ENCODE results near the gene HLA-C.
"Not testable (repeated sequence)": the region's sequence is repeated elsewhere in the genome, so short reads cannot be mapped to it uniquely, and the experiment has no call there.

The HLA-C gene

GRCh38 chr6:31294056-31294455 is 22.2 kb upstream of the HLA-C start:
- H3K27me3 ChIP-seq (ENCODE audit: control insufficient read depth, insufficient read depth, low read length): no peaks in the 10 kb centered on the region
- no peak overlapping the region for H3K27ac ChIP-seq (ENCODE audit: low read depth, low read length)
- H3K4me3 ChIP-seq (ENCODE audit: low read length): no peak overlapping the region
- no peaks in the 10 kb centered on the region for H3K4me1 ChIP-seq (ENCODE audit: control insufficient read depth, insufficient read depth, low read length)
- no peaks in the 10 kb centered on the region for H3K36me3 ChIP-seq (ENCODE audit: control insufficient read depth, insufficient read depth, low read length)
- no peak overlapping the region for H3K9ac ChIP-seq (ENCODE audit: low read length)

GRCh38 chr6:31293343-31293742 is 21.5 kb upstream of the HLA-C start:
- H3K4me3 ChIP-seq (ENCODE audit: low read length): no peak overlapping the region
- H3K4me1 ChIP-seq (ENCODE audit: control insufficient read depth, insufficient read depth, low read length): no peaks in the 10 kb centered on the region
- H3K27me3 ChIP-seq (ENCODE audit: control insufficient read depth, insufficient read depth, low read length): no peaks in the 10 kb centered on the region
- H3K27ac ChIP-seq (ENCODE audit: low read depth, low read length): no peak overlapping the region
- no peaks in the 10 kb centered on the region for H3K36me3 ChIP-seq (ENCODE audit: control insufficient read depth, insufficient read depth, low read length)
- H3K9ac ChIP-seq (ENCODE audit: low read length): no peak overlapping the region

GRCh38 chr6:31289788-31290187 is 17.9 kb upstream of the HLA-C start:
- Histone ChIP-seq H3K4me3 (ENCODE audit: low read length) (no peak overlapping the region), H3K4me1 (ENCODE audit: control insufficient read depth, insufficient read depth, low read length) (no peaks in the 10 kb centered on the region), H3K36me3 (ENCODE audit: control insufficient read depth, insufficient read depth, low read length) (no peaks in the 10 kb centered on the region), H3K9ac (ENCODE audit: low read length) (no peak overlapping the region), H3K27me3 (ENCODE audit: control insufficient read depth, insufficient read depth, low read length) (no peaks in the 10 kb centered on the region), H3K27ac (ENCODE audit: low read depth, low read length) (no peak overlapping the region)

GRCh38 chr6:31287619-31288018 is 15.7 kb upstream of the HLA-C start:
- Histone ChIP-seq H3K27me3 (ENCODE audit: control insufficient read depth, insufficient read depth, low read length) (no peaks in the 10 kb centered on the region), H3K27ac (ENCODE audit: low read depth, low read length) (no peak overlapping the region), H3K4me3 (ENCODE audit: low read length) (no peak overlapping the region)

GRCh38 chr6:31285982-31286381 is 14.1 kb upstream of the HLA-C start:
- Histone ChIP-seq H3K4me3 (ENCODE audit: low read length) (no peak overlapping the region), H3K4me1 (ENCODE audit: control insufficient read depth, insufficient read depth, low read length) (no peaks in the 10 kb centered on the region), H3K27me3 (ENCODE audit: control insufficient read depth, insufficient read depth, low read length) (no peaks in the 10 kb centered on the region), H3K9ac (ENCODE audit: low read length) (no peak overlapping the region), H3K36me3 (ENCODE audit: control insufficient read depth, insufficient read depth, low read length) (no peaks in the 10 kb centered on the region), H3K27ac (ENCODE audit: low read depth, low read length) (no peak overlapping the region)

More at GRCh38 chr6:31287619-31288018, 15.7 kb upstream of the HLA-C start:
- H3K9ac ChIP-seq (ENCODE audit: low read length): no peak overlapping the region
- H3K4me1 ChIP-seq (ENCODE audit: control insufficient read depth, insufficient read depth, low read length): no peaks in the 10 kb centered on the region
- no peaks in the 10 kb centered on the region for H3K36me3 ChIP-seq (ENCODE audit: control insufficient read depth, insufficient read depth, low read length)

GRCh38 chr6:31285486-31285885 is 13.6 kb upstream of the HLA-C start:
- H3K4me1 ChIP-seq (ENCODE audit: control insufficient read depth, insufficient read depth, low read length): no peaks in the 10 kb centered on the region
- no peak overlapping the region for H3K9ac ChIP-seq (ENCODE audit: low read length)
- H3K27ac ChIP-seq (ENCODE audit: low read depth, low read length): no peak overlapping the region
- H3K36me3 ChIP-seq (ENCODE audit: control insufficient read depth, insufficient read depth, low read length): no peaks in the 10 kb centered on the region
- H3K27me3 ChIP-seq (ENCODE audit: control insufficient read depth, insufficient read depth, low read length): no peaks in the 10 kb centered on the region
- no peak overlapping the region for H3K4me3 ChIP-seq (ENCODE audit: low read length)

- not testable (repeated sequence) for H3K4me1 ChIP-seq (ENCODE audit: control insufficient read depth, insufficient read depth, low read length); H3K36me3 ChIP-seq (ENCODE audit: control insufficient read depth, insufficient read depth, low read length); H3K27ac ChIP-seq (ENCODE audit: low read depth, low read length); H3K9ac ChIP-seq (ENCODE audit: low read length); H3K27me3 ChIP-seq (ENCODE audit: control insufficient read depth, insufficient read depth, low read length); H3K4me3 ChIP-seq (ENCODE audit: low read length)
Observed at GRCh38 chr6:31279647-31280046, 7.8 kb upstream of the HLA-C start.

GRCh38 chr6:31272836-31273626 is 1.1 kb upstream of the HLA-C start:
- Histone ChIP-seq H3K27ac (ENCODE audit: low read depth, low read length) (no peak overlapping the region), H3K27me3 (ENCODE audit: control insufficient read depth, insufficient read depth, low read length) (no peaks in the 10 kb centered on the region), H3K36me3 (ENCODE audit: control insufficient read depth, insufficient read depth, low read length) (no peaks in the 10 kb centered on the region), H3K9ac (ENCODE audit: low read length) (peak overlapping the region; percentile 83), H3K4me3 (ENCODE audit: low read length) (peak overlapping the region; percentile 79), H3K4me1 (ENCODE audit: control insufficient read depth, insufficient read depth, low read length) (peaks cover 3% of the 10 kb centered on the region)

- Histone ChIP-seq H3K4me3 (ENCODE audit: low read length) (peak overlapping the region; percentile 79), H3K36me3 (ENCODE audit: control insufficient read depth, insufficient read depth, low read length) (no peaks in the 10 kb centered on the region)
Observed at GRCh38 chr6:31272436-31272835, 544 bp upstream of the HLA-C start.

GRCh38 chr6:31270788-31271640 is 878 bp downstream of the HLA-C start:
- H3K4me1 ChIP-seq (ENCODE audit: control insufficient read depth, insufficient read depth, low read length): peaks cover 3% of the 10 kb centered on the region
- H3K27me3 ChIP-seq (ENCODE audit: control insufficient read depth, insufficient read depth, low read length): no peaks in the 10 kb centered on the region
- H3K9ac ChIP-seq (ENCODE audit: low read length): peak overlapping the region; percentile 62
- peak overlapping the region; percentile 67 for H3K4me3 ChIP-seq (ENCODE audit: low read length)
- peak overlapping the region; percentile 88 for H3K27ac ChIP-seq (ENCODE audit: low read depth, low read length)
- H3K36me3 ChIP-seq (ENCODE audit: control insufficient read depth, insufficient read depth, low read length): no peaks in the 10 kb centered on the region

More at GRCh38 chr6:31272436-31272835, 544 bp upstream of the HLA-C start:
- Histone ChIP-seq H3K27me3 (ENCODE audit: control insufficient read depth, insufficient read depth, low read length) (no peaks in the 10 kb centered on the region), H3K4me1 (ENCODE audit: control insufficient read depth, insufficient read depth, low read length) (peaks cover 3% of the 10 kb centered on the region), H3K27ac (ENCODE audit: low read depth, low read length) (peak overlapping the region; percentile 88), H3K9ac (ENCODE audit: low read length) (peak overlapping the region; percentile 83)

- H3K4me1 ChIP-seq (ENCODE audit: control insufficient read depth, insufficient read depth, low read length): peaks cover 3% of the 10 kb centered on the region
- H3K4me3 ChIP-seq (ENCODE audit: low read length): no peak overlapping the region
- no peaks in the 10 kb centered on the region for H3K36me3 ChIP-seq (ENCODE audit: control insufficient read depth, insufficient read depth, low read length)
- no peak overlapping the region for H3K9ac ChIP-seq (ENCODE audit: low read length)
- no peak overlapping the region for H3K27ac ChIP-seq (ENCODE audit: low read depth, low read length)
- no peaks in the 10 kb centered on the region for H3K27me3 ChIP-seq (ENCODE audit: control insufficient read depth, insufficient read depth, low read length)
Observed at GRCh38 chr6:31268836-31269235, 3.1 kb downstream of the HLA-C start.

GRCh38 chr6:31268369-31268765 is 3.5 kb downstream of the HLA-C start:
- H3K27me3 ChIP-seq (ENCODE audit: control insufficient read depth, insufficient read depth, low read length): no peaks in the 10 kb centered on the region
- no peak overlapping the region for H3K9ac ChIP-seq (ENCODE audit: low read length)
- no peaks in the 10 kb centered on the region for H3K36me3 ChIP-seq (ENCODE audit: control insufficient read depth, insufficient read depth, low read length)
- H3K4me3 ChIP-seq (ENCODE audit: low read length): no peak overlapping the region
- H3K27ac ChIP-seq (ENCODE audit: low read depth, low read length): no peak overlapping the region
- H3K4me1 ChIP-seq (ENCODE audit: control insufficient read depth, insufficient read depth, low read length): peaks cover 3% of the 10 kb centered on the region
